Activated CD4-positive, CD25-positive, alpha-beta regulatory T cell (primary cell): ENCODE data around the gene CRK.

Source experiments
- DNase-seq, 4 experiments: peaks; one replicate each; lab custom pipeline; 2025; lab: John Stamatoyannopoulos, UW

Gene CRK

GRCh38 chr17:1486802-1487695, 31.0 kb upstream of the CRK start:
- peak; percentile 35 to 48 (median 42) for DNase-seq

- DNase-seq: peak; percentile 33 to 40 (median 38)
Measured at GRCh38 chr17:1485423-1486376, 29.7 kb upstream of the CRK start.

- DNase-seq: peak in 2 of 4 experiments; percentile 18 to 19
Measured at GRCh38 chr17:1484676-1485422, 28.8 kb upstream of the CRK start.

- DNase-seq: no peak
Measured at GRCh38 chr17:1484060-1484535, 28.1 kb upstream of the CRK start.

- no peak for DNase-seq
Measured at GRCh38 chr17:1482680-1483079, 26.6 kb upstream of the CRK start.

GRCh38 chr17:1481736-1482135, 25.7 kb upstream of the CRK start:
- no peak for DNase-seq

GRCh38 chr17:1480747-1481465, 24.9 kb upstream of the CRK start:
- no peak for DNase-seq

- DNase-seq: no peak
Measured at GRCh38 chr17:1478418-1478817, 22.4 kb upstream of the CRK start.

- DNase-seq: no peak
Measured at GRCh38 chr17:1475321-1475854, 19.4 kb upstream of the CRK start.

- DNase-seq: no peak
Measured at GRCh38 chr17:1474402-1475189, 18.6 kb upstream of the CRK start.

- DNase-seq: no peak
Measured at GRCh38 chr17:1473841-1474240, 17.8 kb upstream of the CRK start.

GRCh38 chr17:1473170-1473569, 17.1 kb upstream of the CRK start:
- no peak for DNase-seq

- no peak for DNase-seq
Measured at GRCh38 chr17:1471911-1472821, 16.1 kb upstream of the CRK start.

GRCh38 chr17:1471490-1471889, 15.5 kb upstream of the CRK start:
- DNase-seq: no peak

- DNase-seq: no peak
Measured at GRCh38 chr17:1470755-1471462, 14.9 kb upstream of the CRK start.

- DNase-seq: no peak
Measured at GRCh38 chr17:1470071-1470754, 14.2 kb upstream of the CRK start.

GRCh38 chr17:1469231-1469852, 13.3 kb upstream of the CRK start:
- DNase-seq: no peak
